Left ventricle myocardium inferior (tissue), 1 donor: ENCODE measurements around the gene HAPSTR1. TPM values are rescaled to one million over a fixed set of nuclear protein-coding genes. Genes with fewer than 3 reads are reported as not detected.
"Not testable (repeated sequence)": the region's sequence is repeated elsewhere in the genome, so short reads cannot be mapped to it uniquely, and the experiment has no call there.

Source experiments
- DNase-seq: peaks from one replicate; pipeline ENCODE4 v3.0.0-alpha.2; 2020
- H3K27ac ChIP-seq: fragments of 200-600 bp; replicated peaks from 2 replicates; pipeline ENCODE4 v1.8.0; 2021
- H3K27me3 ChIP-seq: fragments of 200-600 bp; 2 replicates; pipeline ENCODE4 v1.8.0; 2021; ENCODE audit warnings: low read depth
- H3K36me3 ChIP-seq: fragments of 200-600 bp; 2 replicates; pipeline ENCODE4 v1.8.0; 2021
- H3K4me1 ChIP-seq: fragments of 200-600 bp; 2 replicates; pipeline ENCODE4 v1.8.0; 2021
- H3K4me3 ChIP-seq: fragments of 200-600 bp; 2 replicates; pipeline ENCODE4 v1.8.0; 2021; ENCODE audit warnings: mild to moderate bottlenecking, moderate library complexity
- H3K9me3 ChIP-seq: fragments of 200-600 bp; replicated peaks from 2 replicates; pipeline ENCODE4 v1.8.0; 2021
- CTCF ChIP-seq: fragments of 200-600 bp; IDR thresholded peaks from 2 replicates; pipeline ENCODE4 v1.8.0; 2021; ENCODE audit warnings: antibody characterized with exemption, mild to moderate bottlenecking, borderline replicate concordance
- intact Hi-C: fragments of 100-400 bp; cut with micrococcal nuclease; formaldehyde crosslinking; loops from one replicate; pipeline ENCODE4 v1.11.0; 2022
- long read RNA-seq: library from polyadenylated mRNA; unstranded; transcript quantifications from one replicate; pipeline ENCODE4 v2.0.0, GENCODE V29; 2021
- total RNA-seq: library from RNA; stranded (reverse); fragmentation: NEBNext Ultra II Directional; extraction: Animal tissue kit (Norgen Biotek cat#: 25700); gene quantifications from one replicate; pipeline ENCODE4 v1.2.1, GENCODE V29; 2021
- donor health status: DM: no; HTN: yes; CAD: no; lungs with severe emphysema.

The HAPSTR1 gene
- total RNA-seq, result 52.3 TPM
- long read RNA-seq, full-length matches to known transcripts, result 110 of 116 reads
- long read RNA-seq, partial matches to known transcripts, result 1 of 116 reads
- long read RNA-seq, other reads (novel, unspliced or antisense), result 5 of 116 reads

- H3K4me1 ChIP-seq, result peaks cover 60% of the 10 kb centered on the region
- intact Hi-C loops, result loop anchor here (10.0 kb wide), 1 partner anchor 136 kb away; no protein-coding TSS in a partner anchor
- peak; percentile 100 for DNase-seq
These were observed at the start of gene HAPSTR1 for GRCh38 chr16:9090960-9091866. Gene HAPSTR1 (plus strand): TSS chr16:9091644. CDS start chr16:9092045, 401 bp downstream.

GRCh38 chr16:9042533-9042932 lies 48.9 kb upstream of the HAPSTR1 start:
- Histone ChIP-seq H3K4me3 (no peak overlapping the region), H3K4me1 (peaks cover 6% of the 10 kb centered on the region), H3K36me3 (no peaks in the 10 kb centered on the region), H3K9me3 (peaks cover 19% of the 10 kb centered on the region), H3K27me3 (no peaks in the 10 kb centered on the region), H3K27ac (no peak overlapping the region)
- DNase-seq, result no peak
- TF ChIP-seq CTCF, result no peak
- intact Hi-C loops, result no loop called here

More at GRCh38 chr16:9090960-9091866, at the start of gene HAPSTR1:
- Histone ChIP-seq H3K4me3 (peak within 1 kb of the TSS; percentile 94), H3K36me3 (peaks cover 2% of the 10 kb centered on the region), H3K9me3 (no peaks in the 10 kb centered on the region), H3K27ac (peak within 1 kb of the TSS; percentile 100), H3K27me3 (no peaks in the 10 kb centered on the region)
- no peak for TF ChIP-seq CTCF

- peaks cover 12% of the 10 kb centered on the region for H3K4me1 ChIP-seq
- peaks cover 22% of the 10 kb centered on the region for H3K9me3 ChIP-seq
- no peak overlapping the region for H3K4me3 ChIP-seq
- no peak for DNase-seq
- intact Hi-C loops, result no loop called here
- H3K36me3 ChIP-seq, result no peaks in the 10 kb centered on the region
- H3K27me3 ChIP-seq, result no peaks in the 10 kb centered on the region
- TF ChIP-seq CTCF, result no peak
- no peak overlapping the region for H3K27ac ChIP-seq
These were observed 48.3 kb upstream of the HAPSTR1 start for GRCh38 chr16:9042964-9043680.

- H3K9me3 ChIP-seq, result peaks cover 22% of the 10 kb centered on the region
- H3K4me3 ChIP-seq, H3K36me3 ChIP-seq, H3K27ac ChIP-seq, intact Hi-C loops, H3K27me3 ChIP-seq, DNase-seq: not testable (repeated sequence)
- H3K4me1 ChIP-seq, result peaks cover 17% of the 10 kb centered on the region
These were observed 45.9 kb upstream of the HAPSTR1 start for GRCh38 chr16:9045562-9045961.

- Histone ChIP-seq H3K9me3 (peaks cover 22% of the 10 kb centered on the region), H3K4me3 (no peak overlapping the region), H3K4me1 (peaks cover 17% of the 10 kb centered on the region), H3K27ac (no peak overlapping the region), H3K27me3 (no peaks in the 10 kb centered on the region), H3K36me3 (no peaks in the 10 kb centered on the region)
- no peak for TF ChIP-seq CTCF
- DNase-seq, result no peak
- intact Hi-C loops, result no loop called here
These were observed 44.8 kb upstream of the HAPSTR1 start for GRCh38 chr16:9046667-9047055.
